Bronchial smooth muscle cell (primary cell): Measurements from ENCODE around the gene BROX. TPM values are rescaled to one million over a fixed set of nuclear protein-coding genes. Genes with fewer than 3 reads are reported as not detected.

Experiments
- total RNA-seq: library from RNA; depleted of rRNA; stranded (reverse); fragments of >200 nt; gene quantifications from 2 replicates; pipeline ENCODE4 v1.2.1, GENCODE V29; 2014

The BROX gene
- total RNA-seq, result 15.9 and 29.9 TPM in 2 replicates

GRCh38 chr1:222712253-222713090, at the start of gene BROX, which contains the start of gene AIDA:
Gene BROX, plus strand, starts transcription at chr1:222712564. Its CDS starts 3,136 bp downstream, at chr1:222715700.
Gene AIDA, minus strand, starts transcription at chr1:222712491. Its CDS starts 174 bp downstream, at chr1:222712317.

GRCh38 chr1:222736972-222737371, 24.6 kb downstream of the BROX start, which contains the start of gene FAM177B:
Gene FAM177B, plus strand, starts transcription at chr1:222737202. Its CDS starts 9,344 bp downstream, at chr1:222746546.

Other genes starting within 250 kb of the BROX start
- gene HHIPL2, start 164.5 kb upstream of the BROX start, total RNA-seq, result 0.95 and 2.1 TPM in 2 replicates
- gene TAF1A, start 122.6 kb upstream of the BROX start, total RNA-seq, result 6.3 and 7.1 TPM in 2 replicates
- gene MIA3, start 94.5 kb upstream of the BROX start, total RNA-seq, result 42.1 and 42.2 TPM in 2 replicates
- 38.6 and 47.6 TPM in 2 replicates for gene AIDA, start 73 bp upstream of the BROX start, total RNA-seq
- not detected in 2 replicates for gene FAM177B, start 24.6 kb downstream of the BROX start, total RNA-seq
- 4.7 and 6.2 TPM in 2 replicates for gene DISP1, start 102.5 kb downstream of the BROX start, total RNA-seq